ENCODE results near the gene PAK6.

The PAK6 gene

DNA sequence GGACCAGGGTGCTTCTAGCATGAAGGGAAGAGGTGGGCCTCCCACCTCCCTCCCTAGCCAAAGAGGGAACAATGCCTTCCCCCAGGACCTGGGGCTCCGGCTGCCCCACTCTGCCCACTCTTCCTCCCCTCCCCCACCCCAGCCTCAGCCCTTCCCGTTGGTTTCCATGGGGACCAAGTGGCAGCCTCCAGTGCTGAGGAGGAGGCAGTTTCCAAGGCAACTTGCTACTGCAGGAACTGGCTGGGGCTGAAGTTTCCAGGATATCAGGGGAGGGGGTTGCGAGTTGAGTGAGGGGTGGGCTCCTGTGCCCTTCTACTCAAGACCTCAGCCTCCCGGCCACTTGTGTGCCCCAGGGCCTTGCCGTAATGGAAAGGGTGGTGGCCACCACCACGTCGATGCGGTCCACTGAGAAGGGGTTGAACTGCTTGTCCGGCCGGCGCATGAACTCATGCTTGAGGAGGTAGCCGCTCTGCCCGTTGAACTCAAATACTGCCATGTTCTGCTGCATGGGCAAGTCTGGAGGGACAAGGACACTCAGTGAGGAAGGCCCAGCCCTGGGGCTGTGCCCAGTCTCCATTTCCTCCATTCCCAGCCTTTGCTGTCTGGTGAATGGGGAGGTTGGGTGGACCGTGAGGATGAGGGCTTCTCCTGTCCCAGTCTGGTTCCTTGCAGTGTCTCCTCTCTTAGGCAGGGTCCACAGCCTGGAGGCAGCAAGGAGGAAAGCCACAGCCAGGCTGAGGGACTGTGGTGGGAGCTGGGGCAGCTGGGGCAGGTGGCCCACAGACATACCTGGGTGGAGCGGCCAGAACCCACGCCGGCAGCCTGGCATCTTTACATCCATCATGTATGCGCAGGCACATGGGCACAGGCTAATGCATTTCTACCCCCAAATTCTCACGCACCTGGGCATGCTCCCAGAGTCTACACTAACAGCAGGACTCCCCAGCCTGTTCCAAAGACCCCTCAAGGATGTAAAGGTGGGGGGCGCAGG lies 55.3 kb downstream of the PAK6 start:
- no peak for DNase-seq

GRCh38 chr15:40295297-40295696 lies 56.4 kb downstream of the PAK6 start:
- DNase-seq: no peak

- no peak for DNase-seq
Observed at GRCh38 chr15:40295877-40296560, 57.2 kb downstream of the PAK6 start.

DNA sequence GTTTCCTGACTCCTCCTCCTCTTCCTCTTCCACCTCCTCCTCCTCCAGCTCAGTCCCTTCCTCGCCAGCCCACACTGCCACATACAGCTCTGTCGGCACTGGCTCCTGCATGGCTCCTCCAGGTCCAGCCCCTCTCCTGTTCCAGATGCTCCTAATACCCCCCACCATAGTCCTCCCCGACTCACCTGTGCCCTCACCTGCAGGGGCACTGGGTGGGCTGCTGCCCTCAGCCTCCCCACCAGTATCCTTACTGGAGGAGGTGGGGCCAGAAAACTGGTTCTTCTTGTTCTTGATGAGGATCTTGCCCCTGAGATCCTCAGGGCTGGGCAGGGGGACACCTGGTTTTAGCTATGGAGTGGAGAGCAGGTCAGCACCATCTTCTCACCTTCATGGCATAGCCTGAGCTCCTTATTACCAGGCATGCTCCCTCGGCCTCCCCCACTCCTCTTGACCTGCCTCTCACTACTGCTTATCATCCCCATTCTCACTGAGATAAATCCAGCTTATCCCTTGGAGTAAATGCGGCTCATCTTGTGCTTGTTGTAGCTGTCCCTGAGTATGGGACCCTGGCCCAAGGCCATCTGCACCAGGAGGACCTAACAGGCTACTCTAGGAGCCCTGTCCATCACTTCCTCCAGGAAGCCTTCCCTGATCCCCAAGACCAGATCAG lies 57.8 kb downstream of the PAK6 start:
- no peak for DNase-seq

GRCh38 chr15:40297356-40297755 lies 58.5 kb downstream of the PAK6 start:
- DNase-seq: no peak

DNA sequence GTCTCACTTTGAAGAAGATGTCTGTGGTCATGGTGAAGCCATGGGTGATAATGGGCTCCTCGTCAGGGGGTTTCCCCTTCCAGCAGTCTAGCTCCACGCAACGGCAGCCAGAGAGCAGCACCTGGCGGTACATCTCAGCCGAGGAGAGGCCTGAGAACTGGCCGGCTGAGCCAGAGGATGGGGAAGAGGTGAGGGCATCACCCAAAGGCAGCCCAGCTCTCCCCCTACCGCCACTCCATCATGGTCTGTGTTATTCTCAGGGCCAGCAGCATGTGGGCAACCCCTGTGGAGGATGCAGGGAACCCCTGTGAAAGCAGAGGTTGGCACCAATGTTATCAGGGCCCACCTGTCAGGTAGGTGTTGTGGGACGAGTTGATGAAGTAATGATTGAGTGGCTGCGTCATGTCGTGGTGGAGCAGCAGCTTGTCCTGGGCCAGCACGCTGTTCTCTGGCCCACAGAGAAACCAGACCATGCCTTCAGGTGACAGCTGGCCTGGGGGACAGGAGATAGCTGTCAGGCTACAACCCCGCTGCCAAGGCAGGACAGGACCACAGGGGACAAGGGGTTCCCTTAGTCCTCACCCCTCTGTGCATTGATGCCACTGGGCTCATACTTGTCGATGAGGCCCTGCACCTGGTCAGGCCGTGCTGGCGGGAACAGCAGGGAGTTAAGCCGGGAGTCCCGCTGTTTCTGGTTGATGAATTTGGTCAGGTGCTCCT lies 59.5 kb downstream of the PAK6 start:
- no peak for DNase-seq

GRCh38 chr15:40300367-40300766 lies 61.5 kb downstream of the PAK6 start:
- DNase-seq: no peak

- DNase-seq: no peak
Observed at GRCh38 chr15:40300771-40301170, 61.9 kb downstream of the PAK6 start.

GRCh38 chr15:40301467-40302179 lies 62.8 kb downstream of the PAK6 start:
- DNase-seq: no peak

- DNase-seq: no peak
Observed at GRCh38 chr15:40302288-40302886, 63.5 kb downstream of the PAK6 start.

- DNase-seq: no peak
Observed at GRCh38 chr15:40302981-40303380, 64.1 kb downstream of the PAK6 start.

GRCh38 chr15:40303576-40303975 lies 64.7 kb downstream of the PAK6 start:
- no peak for DNase-seq

GRCh38 chr15:40305281-40305680 lies 66.4 kb downstream of the PAK6 start:
- DNase-seq: no peak

GRCh38 chr15:40306371-40306770 lies 67.5 kb downstream of the PAK6 start:
- no peak for DNase-seq

DNA sequence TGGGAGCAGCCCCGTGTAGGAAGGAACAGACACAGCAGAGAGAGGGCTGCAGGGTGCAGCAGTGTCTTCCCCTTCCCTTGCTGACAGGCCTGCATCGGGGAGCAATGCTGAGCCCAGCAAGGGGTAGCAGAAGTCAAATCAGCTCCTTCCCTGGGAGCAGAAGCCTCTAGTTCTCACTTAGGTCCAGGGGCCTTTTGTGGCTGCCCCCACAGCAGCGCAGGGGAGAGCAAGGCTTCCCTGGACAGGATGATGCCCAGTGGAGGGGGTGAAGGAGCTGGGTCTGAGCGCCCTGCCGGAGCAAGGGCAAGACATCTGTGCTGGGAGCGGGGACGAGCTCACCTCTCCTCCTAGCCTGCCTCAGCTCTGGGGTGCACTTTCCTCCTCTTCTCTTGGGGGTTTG lies 68.0 kb downstream of the PAK6 start:
- DNase-seq: no peak

GRCh38 chr15:40307421-40308211 lies 68.8 kb downstream of the PAK6 start, which contains the start of gene PLCB2:
Gene PLCB2 (minus strand): TSS chr15:40307935. CDS start chr15:40307672, 263 bp downstream.
- no peak for DNase-seq

GRCh38 chr15:40309344-40309862 lies 70.5 kb downstream of the PAK6 start:
- DNase-seq: no peak

- DNase-seq: no peak
Observed at GRCh38 chr15:40310001-40310959, 71.4 kb downstream of the PAK6 start.

GRCh38 chr15:40310993-40311392 lies 72.1 kb downstream of the PAK6 start:
- no peak for DNase-seq

All from NCI-H524 treated with DMSO at 0.1 percent for 48 hours (cell line).